Cardiac septum (tissue), 1 donor: Measurements from ENCODE around the gene ZNF580. TPM values are rescaled to one million over a fixed set of nuclear protein-coding genes. Genes with fewer than 3 reads are reported as not detected.

ENCODE experiments used
- DNase-seq: peaks from one replicate; pipeline ENCODE4 v3.0.0-alpha.2; 2020; ENCODE audit warnings: low spot score
- intact Hi-C: fragments of 100-400 bp; cut with DNase I; formaldehyde crosslinking; loops from one replicate; pipeline ENCODE4 v1.14.0; 2022
- total RNA-seq: library from RNA; stranded (reverse); fragmentation: NEBNext Ultra II Directional; extraction: Animal tissue kit (Norgen Biotek cat#: 25700); gene quantifications from one replicate; pipeline ENCODE4 v1.2.1, GENCODE V29; 2021
- donor health status: DM: no; HTN: no; CAD: no.

Gene ZNF580
- total RNA-seq, 1 donor from 2014 or later = 29.0 TPM

GRCh38 chr19:55643003-55643886, 2.4 kb downstream of the ZNF580 start, which contains the start of gene ZNF581:
ZNF581 (plus strand) TSS chr19:55643649; CDS start chr19:55644572, 923 bp downstream.
- intact Hi-C loops = no loop called here
- peak; percentile 85 for DNase-seq

GRCh38 chr19:55643887-55644176, 3.0 kb downstream of the ZNF580 start:
- DNase-seq = no peak
- intact Hi-C loops = no loop called here

GRCh38 chr19:55644191-55644833, 3.5 kb downstream of the ZNF580 start:
- DNase-seq = no peak
- intact Hi-C loops = no loop called here

GRCh38 chr19:55644842-55645511, 4.2 kb downstream of the ZNF580 start:
- no peak for DNase-seq
- intact Hi-C loops = no loop called here

GRCh38 chr19:55645512-55645881, 4.7 kb downstream of the ZNF580 start:
- DNase-seq = no peak
- intact Hi-C loops = no loop called here

- intact Hi-C loops = no loop called here
- no peak for DNase-seq
Measured at GRCh38 chr19:55646889-55647731, 6.3 kb downstream of the ZNF580 start.

- intact Hi-C loops = no loop called here
- no peak for DNase-seq
Measured at GRCh38 chr19:55647732-55648584, 7.2 kb downstream of the ZNF580 start, which contains the start of gene CCDC106. CCDC106 (plus strand) TSS chr19:55648212; CDS start chr19:55649047, 835 bp downstream.

GRCh38 chr19:55648585-55649267, 7.9 kb downstream of the ZNF580 start:
- DNase-seq = no peak

GRCh38 chr19:55649268-55650125, 8.7 kb downstream of the ZNF580 start:
- intact Hi-C loops = no loop called here

More at GRCh38 chr19:55648585-55649267, 7.9 kb downstream of the ZNF580 start:
- intact Hi-C loops = no loop called here

GRCh38 chr19:55650126-55650557, 9.3 kb downstream of the ZNF580 start:
- intact Hi-C loops = no loop called here
- DNase-seq = no peak

More at GRCh38 chr19:55649268-55650125, 8.7 kb downstream of the ZNF580 start:
- DNase-seq = no peak

GRCh38 chr19:55650602-55651230, 9.9 kb downstream of the ZNF580 start:
- intact Hi-C loops = no loop called here
- no peak for DNase-seq

- intact Hi-C loops = no loop called here
- no peak for DNase-seq
Measured at GRCh38 chr19:55651236-55651635, 10.4 kb downstream of the ZNF580 start.

GRCh38 chr19:55652311-55653128, 11.7 kb downstream of the ZNF580 start:
- no peak for DNase-seq
- intact Hi-C loops = no loop called here

GRCh38 chr19:55653651-55654322, 13.0 kb downstream of the ZNF580 start:
- DNase-seq = peak; percentile 98
- intact Hi-C loops = no loop called here

GRCh38 chr19:55654323-55654867, 13.6 kb downstream of the ZNF580 start:
- DNase-seq = peak; percentile 99
- intact Hi-C loops = no loop called here
